Measurements from ENCODE around the gene NMUR1.
A peak's percentile ranks its signal among the peaks of the same experiment; 100 is the strongest.

Gene NMUR1

GRCh38 chr2:231483398-231484329, 46.6 kb downstream of the NMUR1 start:
- DNase-seq (ENCODE audit: low spot score): no peak

DNA sequence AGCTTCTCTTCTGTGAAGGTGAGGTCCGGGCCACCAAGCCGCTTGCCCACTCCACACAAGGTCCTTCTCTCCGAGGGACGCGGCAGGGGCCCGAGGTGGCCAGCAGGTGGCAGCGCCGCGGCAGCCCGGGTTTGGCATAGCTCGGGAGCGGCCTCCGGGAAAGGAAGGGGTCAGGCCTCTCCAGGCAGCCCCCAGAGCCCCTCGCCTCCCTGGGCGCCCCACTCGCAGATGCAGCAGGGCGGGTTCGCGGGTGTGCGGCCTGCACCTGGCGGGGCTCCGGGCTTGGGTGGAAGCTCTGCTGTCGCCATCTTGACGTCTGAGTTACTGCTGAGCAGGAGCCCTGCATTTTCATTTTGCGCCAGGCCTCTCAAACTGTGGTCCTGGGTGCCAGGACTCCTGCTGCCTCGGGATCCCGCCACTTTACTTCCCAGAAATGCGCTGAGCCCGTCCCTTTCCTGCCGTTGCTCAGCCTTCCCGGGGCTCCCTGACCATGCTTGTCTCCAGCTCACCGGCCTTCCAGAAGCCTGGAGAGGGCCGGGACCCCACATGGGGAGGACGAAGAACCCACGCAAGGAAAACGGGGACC, 47.3 kb downstream of the NMUR1 start:
- peak; percentile 30 for DNase-seq (ENCODE audit: low spot score)

- no peak for DNase-seq (ENCODE audit: low spot score)
These were observed 49.5 kb downstream of the NMUR1 start for GRCh38 chr2:231480781-231481180.

DNA sequence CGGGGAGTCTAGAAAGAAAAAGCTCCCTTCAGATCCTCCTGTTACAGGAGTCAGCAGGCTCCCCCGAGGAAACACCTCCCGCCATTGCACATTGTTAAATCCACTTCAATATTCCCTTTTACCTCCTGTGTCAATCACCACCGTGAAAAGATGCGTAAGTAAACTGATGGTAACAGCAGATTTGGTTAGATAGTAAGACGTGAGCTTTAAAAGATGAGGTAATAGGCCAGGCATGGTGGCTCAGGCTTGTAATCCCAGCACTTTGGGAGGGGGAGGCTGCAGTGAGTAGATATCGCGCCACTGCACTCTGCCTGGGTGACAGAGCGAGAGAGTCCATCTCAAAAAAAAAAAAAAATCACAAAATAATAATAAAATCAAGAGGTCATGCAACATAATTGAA, 50.8 kb downstream of the NMUR1 start:
- DNase-seq (ENCODE audit: low spot score): no peak

GRCh38 chr2:231476920-231477319, 53.3 kb downstream of the NMUR1 start:
- DNase-seq (ENCODE audit: low spot score): no peak

GRCh38 chr2:231475965-231476364, 54.3 kb downstream of the NMUR1 start:
- no peak for DNase-seq (ENCODE audit: low spot score)
